Ovary (tissue), 3 donors: ENCODE results near the gene HEBP1.

Source experiments
- CTCF ChIP-seq, 3 donors: fragments of 450-650 bp in 2 of 3; fragments of 200-600 bp in 1 of 3; IDR thresholded peaks; one replicate each; pipeline versions ENCODE4 v1.5.1 to v1.8.0; 2016 to 2022; ENCODE audit warnings: antibody characterized with exemption in 3 of 3, mild to moderate bottlenecking in 1 of 3
- EP300 ChIP-seq: sonication (generic); formaldehyde crosslinking; IDR thresholded peaks from one replicate; pipeline ENCODE4 v1.6.1; 2017; ENCODE audit warnings: antibody characterized with exemption
- POLR2A ChIP-seq: fragments of 450-650 bp; IDR thresholded peaks from one replicate; pipeline ENCODE4 v1.6.1; 2017; ENCODE audit warnings: antibody characterized with exemption, mild to moderate bottlenecking, moderate library complexity
- donor health status: DM: no; HTN: no; CAD: no.

GRCh38 chr12:12934556-12934955, 65.5 kb downstream of the HEBP1 start:
- TF ChIP-seq CTCF (IDR thresholded peaks at IDR 0.05) (no peak), POLR2A (no peak), EP300 (no peak)
